HG03045 (cell line): ENCODE measurements around the gene FCHO2.

ENCODE experiments used
- ATAC-seq: cut with Tn5 transposase; IDR thresholded peaks from one replicate; pipeline ENCODE4 v1.9.1; 2021; ENCODE audit warnings: mild to moderate bottlenecking, moderate library complexity; ENCODE audit not compliant: unreplicated experiment

The FCHO2 gene

DNA sequence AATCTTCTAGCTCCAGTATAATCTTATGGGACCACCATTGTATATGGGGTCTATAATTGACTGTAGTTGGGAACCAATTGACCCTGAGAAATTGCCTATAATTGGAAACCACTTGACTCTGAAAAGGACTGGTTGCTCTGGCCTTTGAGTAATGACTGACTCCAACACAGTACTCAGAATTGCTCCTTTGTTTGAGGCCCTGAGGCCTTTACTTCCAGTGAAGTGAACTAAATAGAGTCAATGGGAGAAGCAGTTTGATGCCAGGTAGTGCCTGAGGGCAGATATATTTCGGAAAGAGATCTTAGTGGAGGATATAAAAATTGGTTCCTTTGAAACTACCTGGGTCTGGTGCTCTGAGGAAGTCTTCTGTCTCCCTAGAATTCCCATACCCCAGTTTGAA lies 148.5 kb downstream of the FCHO2 start:
- ATAC-seq: no peak

GRCh38 chr5:73106335-73106734 lies 150.5 kb downstream of the FCHO2 start:
- no peak for ATAC-seq

DNA sequence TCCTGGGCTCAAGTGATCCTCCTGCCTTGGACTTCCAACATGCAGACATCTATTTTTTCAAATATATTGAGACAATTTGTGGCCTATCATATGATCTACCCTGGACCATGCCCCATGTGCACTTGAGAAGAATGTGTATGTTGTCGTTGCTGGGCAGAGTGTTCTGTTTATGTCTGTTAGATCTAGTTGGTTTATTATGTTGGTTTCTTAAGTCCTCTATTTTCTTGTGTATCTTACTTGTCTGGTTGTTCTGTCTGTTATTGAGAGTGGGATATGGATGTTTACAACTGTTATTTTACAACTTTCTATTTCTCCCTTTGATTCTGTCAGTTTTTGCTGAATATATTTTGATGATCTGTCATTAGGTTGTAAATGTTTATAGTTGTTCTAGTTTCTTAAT lies 154.3 kb downstream of the FCHO2 start:
- no peak for ATAC-seq

- ATAC-seq: no peak
Observed at GRCh38 chr5:73111536-73111935, 155.7 kb downstream of the FCHO2 start.

DNA sequence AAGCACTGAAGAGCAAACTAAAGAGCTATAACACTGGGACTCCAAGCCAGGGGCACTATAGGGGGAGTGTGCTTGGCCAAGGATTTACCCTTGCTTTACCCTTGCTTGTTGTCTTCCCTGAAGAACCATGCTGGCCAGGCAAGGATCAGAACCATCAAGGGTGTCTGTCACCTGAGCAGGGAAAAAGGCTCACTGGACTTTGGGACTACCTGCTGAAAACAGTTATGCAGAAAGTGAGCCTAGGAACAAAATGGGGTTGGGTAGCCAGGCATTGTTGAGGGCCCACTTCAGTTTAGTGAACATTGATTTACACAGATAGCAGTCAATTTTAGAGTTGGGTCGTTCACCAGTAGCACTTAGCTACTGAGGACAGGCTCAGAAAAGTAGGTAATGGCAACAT lies 156.5 kb downstream of the FCHO2 start:
- no peak for ATAC-seq

GRCh38 chr5:73114044-73114688 lies 158.3 kb downstream of the FCHO2 start:
- ATAC-seq: no peak

DNA sequence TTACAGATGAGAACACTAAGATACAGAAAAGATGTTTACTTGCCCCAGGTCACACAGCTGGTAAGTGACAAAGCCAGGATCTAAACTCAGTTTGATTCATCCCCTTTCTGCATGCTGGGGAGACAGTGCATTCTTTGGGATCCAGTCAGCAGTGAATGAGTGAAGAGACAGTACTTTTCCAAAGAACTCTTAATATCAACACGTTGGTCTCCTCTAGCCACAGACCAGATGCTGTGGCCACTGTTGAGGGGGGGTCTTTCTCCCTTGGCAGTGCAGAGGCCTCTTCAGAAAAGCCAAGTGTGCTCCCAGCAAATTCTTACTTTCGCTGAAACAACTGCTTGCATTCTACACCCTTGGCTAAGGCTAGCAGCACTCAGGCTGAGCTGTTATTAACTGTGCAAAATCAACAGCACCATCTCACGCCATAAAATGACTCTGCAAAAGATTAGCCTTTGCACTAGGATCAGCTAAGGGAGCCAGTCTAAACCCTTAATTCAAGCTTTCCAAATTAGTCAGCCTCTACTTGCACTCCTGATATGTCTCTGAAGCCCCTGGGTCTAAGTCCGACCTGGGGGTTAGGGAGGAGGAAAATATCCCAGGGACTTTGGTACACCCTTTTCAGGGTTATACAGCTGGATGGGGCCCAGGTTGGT lies 159.7 kb downstream of the FCHO2 start:
- ATAC-seq: no peak

DNA sequence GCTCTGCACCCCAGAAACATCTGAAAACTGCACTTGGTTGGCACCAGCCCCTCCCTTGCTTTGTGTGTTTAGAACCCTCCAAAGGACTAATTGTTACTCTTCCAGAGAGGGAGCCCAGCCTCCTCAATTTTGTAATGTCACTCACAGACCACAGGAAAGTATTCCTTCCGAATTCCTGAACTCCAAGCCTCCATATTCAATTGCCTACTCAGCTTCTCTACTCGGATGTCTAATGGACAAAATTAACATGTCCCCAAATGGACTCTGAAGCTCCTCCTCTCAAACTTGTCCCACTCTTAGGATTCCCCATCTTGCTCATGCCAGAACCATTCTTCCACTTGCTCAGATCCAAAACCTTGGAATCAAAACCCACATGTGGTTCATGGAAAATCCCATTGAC lies 160.7 kb downstream of the FCHO2 start:
- ATAC-seq: no peak

- ATAC-seq: no peak
Observed at GRCh38 chr5:73117088-73117740, 161.4 kb downstream of the FCHO2 start.

GRCh38 chr5:73118391-73118973 lies 162.6 kb downstream of the FCHO2 start:
- no peak for ATAC-seq

- ATAC-seq: no peak
Observed at GRCh38 chr5:73119451-73120157, 163.8 kb downstream of the FCHO2 start.

DNA sequence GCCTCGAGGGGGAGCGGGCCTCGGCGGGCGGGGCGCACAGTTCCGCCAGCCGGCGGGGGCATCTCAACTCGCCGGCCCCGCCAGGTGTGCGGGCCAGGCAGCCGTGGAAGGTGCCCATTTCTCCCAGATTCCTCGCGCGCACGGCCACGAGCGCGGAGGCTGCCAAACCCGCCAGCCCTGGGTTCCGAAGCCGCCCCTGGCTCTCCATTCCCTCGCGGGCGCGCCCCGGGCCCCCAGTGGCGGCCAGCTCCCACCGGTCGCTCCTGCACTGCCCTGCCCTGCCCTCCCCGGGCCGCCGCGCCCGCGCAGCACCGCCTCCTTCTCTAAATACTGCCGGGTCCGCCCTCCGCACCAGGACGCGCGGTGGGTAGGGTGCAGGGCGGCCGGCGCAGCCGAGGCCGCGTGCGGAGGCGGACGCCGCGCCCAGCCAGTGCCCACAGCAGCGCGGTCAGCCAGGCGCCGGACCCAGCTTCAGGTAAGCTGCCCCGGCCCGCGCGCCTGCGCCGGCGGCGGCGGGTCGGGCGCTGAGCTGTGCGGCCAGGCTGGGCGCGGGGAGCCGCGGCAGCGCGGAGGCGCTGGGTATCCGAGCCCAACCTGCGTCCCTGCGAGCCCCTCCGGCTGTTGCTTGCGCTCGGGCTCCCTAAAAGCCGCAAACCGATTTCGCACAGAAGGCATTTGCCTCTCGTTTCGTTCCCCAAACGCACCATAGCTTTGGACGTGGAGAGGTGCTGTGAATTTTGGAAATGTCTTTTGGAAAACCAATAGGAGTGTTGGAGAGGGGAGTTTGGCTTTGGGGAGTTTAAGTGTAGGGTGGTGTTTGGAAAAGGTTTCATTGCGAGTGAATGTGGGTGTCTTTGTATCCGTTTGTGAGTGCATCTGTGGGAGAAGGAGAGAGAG lies 164.6 kb downstream of the FCHO2 start, which contains the start of gene TMEM171:
TSS of gene TMEM171 (plus strand) at position 354 of the 897 bp plus-strand sequence. CDS start 2,799 bp downstream, outside the sequence.
- no peak for ATAC-seq

DNA sequence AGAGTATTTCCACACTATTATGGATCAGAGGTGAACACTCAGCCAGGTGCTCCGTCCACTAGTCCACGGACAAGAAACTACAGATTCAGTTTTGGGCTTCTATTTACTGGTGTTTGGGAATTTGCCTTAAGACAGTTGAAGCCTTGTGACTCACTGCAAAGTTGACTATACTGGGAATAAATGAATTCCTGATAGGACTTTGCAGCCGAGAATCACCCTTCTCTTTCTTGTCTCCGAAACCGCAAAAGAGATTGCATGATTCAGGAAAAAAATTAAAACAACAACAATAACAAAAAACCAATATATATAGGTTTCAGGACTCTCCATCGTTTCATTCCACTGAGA lies 165.2 kb downstream of the FCHO2 start:
- no peak for ATAC-seq

- no peak for ATAC-seq
Observed at GRCh38 chr5:73122875-73123810, 167.3 kb downstream of the FCHO2 start.

GRCh38 chr5:73125289-73125688 lies 169.4 kb downstream of the FCHO2 start:
- no peak for ATAC-seq

DNA sequence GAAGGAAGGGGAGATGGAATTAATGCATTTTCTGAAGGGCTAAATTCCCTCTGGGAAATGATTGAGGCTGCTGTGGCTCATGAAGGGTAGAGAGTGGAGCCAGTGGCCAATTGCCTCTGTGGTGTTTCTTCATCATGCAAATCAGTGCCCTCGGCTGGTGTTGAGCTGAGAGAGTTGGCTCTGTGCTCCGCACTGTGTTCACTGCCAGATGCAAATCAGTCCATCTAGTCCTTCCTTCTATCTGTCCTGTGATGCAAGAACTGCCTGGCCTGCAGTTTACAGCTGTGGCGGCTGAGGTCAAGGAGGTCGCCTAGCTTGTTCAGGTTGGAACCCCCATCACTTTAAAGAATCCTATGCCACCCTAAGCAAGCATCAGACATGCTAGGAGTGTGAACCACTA lies 170.5 kb downstream of the FCHO2 start:
- ATAC-seq: no peak

DNA sequence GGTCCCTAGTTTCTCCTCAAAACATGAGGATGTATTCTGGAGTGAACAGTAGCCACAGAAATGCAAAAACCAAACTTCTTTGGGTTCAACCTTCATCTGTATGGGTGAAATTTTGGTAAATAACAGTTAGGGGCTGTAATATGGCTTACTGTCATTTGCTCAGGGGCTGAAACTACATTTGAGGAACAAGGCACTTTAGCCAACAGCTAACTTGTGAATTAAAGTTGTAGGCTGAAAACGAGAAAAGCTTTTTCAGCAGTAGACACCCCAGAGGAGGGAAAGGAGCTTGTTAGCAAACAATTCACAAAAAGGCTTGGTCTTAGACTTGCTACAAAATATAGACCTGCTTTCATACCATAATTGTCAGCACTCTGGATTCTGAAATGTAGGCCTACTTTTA lies 171.1 kb downstream of the FCHO2 start:
- ATAC-seq: no peak

GRCh38 chr5:73129143-73129542 lies 173.3 kb downstream of the FCHO2 start:
- no peak for ATAC-seq

DNA sequence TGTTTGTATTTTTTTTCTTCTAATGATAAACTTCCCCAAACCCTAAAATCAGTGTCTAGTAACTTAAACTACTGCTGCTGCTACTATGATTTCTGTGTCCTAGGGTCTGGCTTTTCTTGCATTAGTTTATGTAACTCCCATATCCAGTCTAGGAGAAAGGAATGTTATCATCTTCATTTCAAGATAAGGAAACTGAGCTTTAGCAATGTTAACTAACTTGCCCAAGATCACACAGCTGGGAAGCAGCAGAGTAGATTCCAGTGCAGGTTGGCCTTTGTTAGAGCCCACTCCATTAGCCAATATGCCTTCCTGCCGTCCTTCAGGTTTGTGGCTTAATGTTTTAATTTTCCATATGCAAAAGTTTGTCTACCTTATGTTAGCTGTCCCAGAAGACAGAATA lies 175.0 kb downstream of the FCHO2 start:
- no peak for ATAC-seq
